22Rv1 (cell line): ENCODE data around the gene CARD9.

Experiments
- ZFX ChIP-seq: fragments of 450-650 bp; IDR thresholded peaks from 2 replicates; pipeline ENCODE4 v1.6.1; 2017; ENCODE audit warnings: antibody characterized with exemption, borderline replicate concordance
- TF ChIP-seq, protein P1 (sequence below): fragments of 450-650 bp; IDR thresholded peaks from 2 replicates; pipeline ENCODE4 v1.5.1; 2017; ENCODE audit warnings: mild to moderate bottlenecking

DNA sequence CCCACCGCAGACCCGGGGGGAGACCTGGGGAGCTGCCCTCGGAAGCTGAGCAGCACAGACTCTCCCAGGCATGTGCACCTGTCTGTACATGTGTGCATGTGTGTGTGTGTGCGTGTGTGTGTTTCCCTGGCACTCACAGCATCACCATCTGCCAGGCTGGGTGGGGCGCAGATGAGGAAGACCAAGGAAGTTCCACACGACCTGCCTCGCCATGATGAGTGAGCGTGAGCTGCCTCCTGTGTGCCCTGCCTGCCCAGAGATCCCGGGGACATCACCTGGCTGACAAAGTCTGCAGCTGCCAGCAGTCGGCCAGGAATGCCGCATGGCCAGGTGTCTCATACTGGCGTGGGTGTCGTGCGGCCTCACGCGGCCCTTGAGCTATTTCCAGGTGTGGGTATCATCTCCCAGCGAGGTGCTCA is 50.1 kb downstream of the CARD9 start:
- TF ChIP-seq, protein P1, sequence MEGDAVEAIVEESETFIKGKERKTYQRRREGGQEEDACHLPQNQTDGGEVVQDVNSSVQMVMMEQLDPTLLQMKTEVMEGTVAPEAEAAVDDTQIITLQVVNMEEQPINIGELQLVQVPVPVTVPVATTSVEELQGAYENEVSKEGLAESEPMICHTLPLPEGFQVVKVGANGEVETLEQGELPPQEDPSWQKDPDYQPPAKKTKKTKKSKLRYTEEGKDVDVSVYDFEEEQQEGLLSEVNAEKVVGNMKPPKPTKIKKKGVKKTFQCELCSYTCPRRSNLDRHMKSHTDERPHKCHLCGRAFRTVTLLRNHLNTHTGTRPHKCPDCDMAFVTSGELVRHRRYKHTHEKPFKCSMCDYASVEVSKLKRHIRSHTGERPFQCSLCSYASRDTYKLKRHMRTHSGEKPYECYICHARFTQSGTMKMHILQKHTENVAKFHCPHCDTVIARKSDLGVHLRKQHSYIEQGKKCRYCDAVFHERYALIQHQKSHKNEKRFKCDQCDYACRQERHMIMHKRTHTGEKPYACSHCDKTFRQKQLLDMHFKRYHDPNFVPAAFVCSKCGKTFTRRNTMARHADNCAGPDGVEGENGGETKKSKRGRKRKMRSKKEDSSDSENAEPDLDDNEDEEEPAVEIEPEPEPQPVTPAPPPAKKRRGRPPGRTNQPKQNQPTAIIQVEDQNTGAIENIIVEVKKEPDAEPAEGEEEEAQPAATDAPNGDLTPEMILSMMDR = no peak
- TF ChIP-seq ZFX = no peak
